Endothelial cell of umbilical vein (primary cell): ENCODE measurements around the gene SLC41A3. TPM values are rescaled to one million over a fixed set of nuclear protein-coding genes. Genes with fewer than 3 reads are reported as not detected.

Experiments used
- BruUV-seq: library from RNA; stranded (reverse); fragments of 400-500 nt; replicated peaks from 2 replicates; lab custom pipeline; 2021; lab: Mats Ljungman, UMichigan
- CTCF ChIA-PET: fragments of 300-600, 350-600 bp; sonication (Branson Sonifier 250); formaldehyde crosslinking; loops from one replicate; lab custom pipeline; 2021; ENCODE audit warnings: antibody characterized with exemption, inconsistent platforms; lab: Charles Lee
- POLR2A ChIA-PET: fragments of 300-600, 350-600 bp; sonication (Branson Sonifier 250); formaldehyde crosslinking; loops from one replicate; lab custom pipeline; 2021; ENCODE audit warnings: antibody characterized with exemption, inconsistent platforms; lab: Charles Lee
- DNase-seq: peaks from one replicate; pipeline ENCODE4 v3.0.0-alpha.2; 2011; ENCODE audit warnings: low read depth, low spot score
- FAIRE-seq: peaks from 2 replicates; lab custom pipeline; 2011; peaks lifted over from hg19 to GRCh38; lab: Jason Lieb, UNC
- H2AFZ ChIP-seq: 2 replicates; pipeline ENCODE4 v1.6.0; 2012; ENCODE audit warnings: low read depth, low read length, control low read depth, inconsistent platforms
- H3K27ac ChIP-seq: 2 replicates; pipeline ENCODE4 v1.5.1; 2011; ENCODE audit warnings: low read depth, mild to moderate bottlenecking, control low read depth, low read length, moderate library complexity; ENCODE audit not compliant: insufficient read depth
- H3K27me3 ChIP-seq, 2 experiments: 2 replicates each; pipeline versions ENCODE4 v1.6.0 to v1.6.1; 2011; ENCODE audit warnings: low read length in 2 of 2, mixed read lengths in 1 of 2; ENCODE audit not compliant: control insufficient read depth in 2 of 2, insufficient read depth in 2 of 2
- H3K36me3 ChIP-seq, 2 experiments: 2 replicates in 1 of 2; 3 replicates in 1 of 2; pipeline ENCODE4 v1.5.1; 2011; ENCODE audit warnings: low read length in 2 of 2, mild to moderate bottlenecking in 1 of 2, moderate library complexity in 1 of 2; ENCODE audit not compliant: control insufficient read depth in 2 of 2, insufficient read depth in 2 of 2; ENCODE audit errors: extremely low read depth in 1 of 2
- H3K4me1 ChIP-seq: 3 replicates; pipeline ENCODE4 v1.5.1; 2011; ENCODE audit warnings: mild to moderate bottlenecking, low read length; ENCODE audit not compliant: control insufficient read depth, insufficient read depth; ENCODE audit errors: extremely low read depth
- H3K4me2 ChIP-seq: 2 replicates; pipeline ENCODE4 v1.6.1; 2011; ENCODE audit warnings: low read length, control low read depth, mixed read lengths; ENCODE audit not compliant: insufficient read depth
- H3K4me3 ChIP-seq, 3 experiments: fragments of 200-600 bp in 1 of 3; sonication (generic), shearing (Covaris generic) in 1 of 3; replicated peaks in 1 of 3; 2 replicates each; pipeline ENCODE4 v1.5.1; 2011 to 2016; ENCODE audit warnings: control low read depth in 3 of 3, low read length in 3 of 3, mild to moderate bottlenecking in 2 of 3, inconsistent platforms in 1 of 3, low read depth in 1 of 3, moderate library complexity in 1 of 3; ENCODE audit not compliant: insufficient read depth in 1 of 3
- H3K79me2 ChIP-seq: 2 replicates; pipeline ENCODE4 v1.6.0; 2012; ENCODE audit warnings: low read length, inconsistent platforms; ENCODE audit not compliant: control insufficient read depth, insufficient read depth
- H3K9ac ChIP-seq: replicated peaks from 2 replicates; pipeline ENCODE3; 2011; ENCODE audit warnings: low read length, control low read depth; ENCODE audit not compliant: insufficient read depth; ENCODE audit errors: extremely low read depth
- H3K9me1 ChIP-seq: replicated peaks from 3 replicates; pipeline ENCODE4 v1.6.0; 2011; ENCODE audit warnings: mild to moderate bottlenecking, low read length; ENCODE audit not compliant: control insufficient read depth, insufficient read depth; ENCODE audit errors: extremely low read depth
- H3K9me3 ChIP-seq: replicated peaks from 2 replicates; pipeline ENCODE4 v1.5.1; 2012; ENCODE audit warnings: low read length, inconsistent platforms; ENCODE audit not compliant: control insufficient read depth, insufficient read depth
- H4K20me1 ChIP-seq: replicated peaks from 2 replicates; pipeline ENCODE3; 2011; ENCODE audit warnings: mild to moderate bottlenecking, low read length; ENCODE audit not compliant: control insufficient read depth, insufficient read depth; ENCODE audit errors: extremely low read depth
- EZH2 ChIP-seq: IDR thresholded peaks from 2 replicates; pipeline ENCODE4 v1.6.1; 2012; ENCODE audit warnings: borderline replicate concordance, low read depth, mild to moderate bottlenecking, moderate library complexity, low read length, inconsistent platforms; ENCODE audit not compliant: severe bottlenecking
- FOS ChIP-seq: IDR thresholded peaks from 2 replicates; pipeline ENCODE4 v1.6.1; 2011; ENCODE audit warnings: mild to moderate bottlenecking, low read length, moderate library complexity, borderline replicate concordance; ENCODE audit not compliant: insufficient read depth
- GATA2 ChIP-seq: IDR thresholded peaks from 2 replicates; pipeline ENCODE4 v1.7.0; 2011; ENCODE audit warnings: low read depth, mild to moderate bottlenecking, moderate library complexity, mixed read lengths, low read length; ENCODE audit not compliant: insufficient read length, insufficient read depth
- JUN ChIP-seq: IDR thresholded peaks from 2 replicates; pipeline ENCODE4 v1.6.1; 2011; ENCODE audit warnings: borderline replicate concordance, low read depth; ENCODE audit not compliant: insufficient read length, insufficient read depth
- MYC ChIP-seq: IDR thresholded peaks from one replicate; pipeline ENCODE4 v1.6.1; 2011; ENCODE audit warnings: mild to moderate bottlenecking, low read depth, low read length
- POLR2A ChIP-seq: IDR thresholded peaks from 2 replicates; pipeline ENCODE4 v1.6.1; 2012; ENCODE audit warnings: low read depth, mild to moderate bottlenecking, control low read depth, low read length
- dilution Hi-C: fragments of 300-500 bp; cut with MboI; formaldehyde crosslinking; loops from one replicate; pipeline ENCODE4 v1.15.0; 2019; ENCODE audit warnings: low sequenced_read_pairs; ENCODE audit not compliant: extremely low pct_ligation_motif_present
- intact Hi-C: fragments of 100-400 bp; cut with micrococcal nuclease; formaldehyde crosslinking; loops from one replicate; pipeline ENCODE4 v1.10.0; 2022
- polyA plus RNA-seq, 4 experiments: library from polyadenylated mRNA; depleted of rRNA in 3 of 4; stranded (reverse) in 3 of 4; unstranded in 1 of 4; fragments of >200 nt; gene quantifications; 2 replicates each; pipeline versions ENCODE4 v1.2.1 to v1.2.3, GENCODE V29; 2011 to 2012; ENCODE audit warnings: missing spikeins in 1 of 4
- total RNA-seq: library from RNA; stranded (reverse); gene quantifications from 2 replicates; pipeline ENCODE4 v1.2.3, GENCODE V29; 2021
- TF ChIP-seq, protein P1 (sequence below), 2 donors: IDR thresholded peaks; 1 replicate in 1 of 2; 2 replicates in 1 of 2; pipeline ENCODE4 v1.5.1; 2011; ENCODE audit warnings: low read length in 2 of 2, mild to moderate bottlenecking in 2 of 2, moderate library complexity in 2 of 2, control low read depth in 1 of 2, inconsistent platforms in 1 of 2, low read depth in 1 of 2; ENCODE audit not compliant: insufficient read depth in 1 of 2; ENCODE audit errors: extremely low read depth in 1 of 2

Gene SLC41A3
- total and polyA plus RNA-seq, 2 donors (not counting 3 experiments of a cell fraction or from before 2014, with no cell fraction given), result 52.5 to 118 TPM

DNA sequence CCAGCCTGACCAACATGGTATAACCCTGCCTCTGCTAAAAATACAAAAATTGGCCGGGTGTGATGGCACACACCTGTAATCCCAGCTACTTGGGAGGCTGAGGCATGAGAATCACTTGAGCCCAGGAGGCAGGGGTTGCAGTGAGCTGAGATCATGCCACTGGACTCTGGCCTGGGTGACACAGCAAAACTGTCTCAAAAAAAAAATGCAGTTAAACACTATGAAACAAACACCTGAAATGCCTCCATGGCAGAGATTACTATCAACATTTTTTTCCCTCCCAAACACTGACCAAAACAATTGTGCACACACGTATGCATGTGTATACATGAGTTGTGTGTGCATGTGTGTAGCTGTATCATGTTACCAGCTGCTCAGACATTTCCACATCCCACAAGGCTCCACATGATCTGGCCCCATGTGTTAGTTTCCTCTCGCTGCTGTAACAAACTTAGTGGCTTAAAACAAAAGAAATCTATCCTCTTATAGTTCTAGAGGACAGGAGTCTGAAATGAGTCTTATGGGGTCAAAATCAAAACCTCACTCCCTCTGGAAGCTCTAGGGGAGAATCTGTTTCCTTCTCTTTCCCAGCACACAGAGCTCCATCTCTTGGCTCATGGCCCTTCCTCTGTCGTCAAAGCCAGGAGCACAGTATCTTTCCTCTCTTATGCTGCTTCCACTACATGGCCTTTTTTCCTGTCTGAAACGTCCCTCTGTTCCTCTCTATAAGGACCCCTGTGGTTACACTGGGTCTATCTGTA lies 34.5 kb downstream of the SLC41A3 start:
- no peaks in the 10 kb centered on the region for H4K20me1 ChIP-seq
- H3K4me1 ChIP-seq, result no peaks in the 10 kb centered on the region
- POLR2A ChIA-PET, result no interaction called here
- no peak overlapping the region for H3K27ac ChIP-seq
- H3K4me2 ChIP-seq, result no peak overlapping the region
- H2AFZ ChIP-seq, result no peak overlapping the region
- dilution Hi-C loops, result no loop called here
- H3K79me2 ChIP-seq, result no peaks in the 10 kb centered on the region
- H3K9ac ChIP-seq, result no peak overlapping the region
- DNase-seq, result no peak
- FAIRE-seq, result no peak
- no TSS peak for BruUV-seq
- H3K4me3 ChIP-seq, result no peak overlapping the region
- H3K9me3 ChIP-seq, result no peaks in the 10 kb centered on the region
- TF ChIP-seq POLR2A, result no peak
- no peak for TF ChIP-seq JUN
- no peak for TF ChIP-seq FOS
- TF ChIP-seq MYC, result no peak
- TF ChIP-seq, protein P1, sequence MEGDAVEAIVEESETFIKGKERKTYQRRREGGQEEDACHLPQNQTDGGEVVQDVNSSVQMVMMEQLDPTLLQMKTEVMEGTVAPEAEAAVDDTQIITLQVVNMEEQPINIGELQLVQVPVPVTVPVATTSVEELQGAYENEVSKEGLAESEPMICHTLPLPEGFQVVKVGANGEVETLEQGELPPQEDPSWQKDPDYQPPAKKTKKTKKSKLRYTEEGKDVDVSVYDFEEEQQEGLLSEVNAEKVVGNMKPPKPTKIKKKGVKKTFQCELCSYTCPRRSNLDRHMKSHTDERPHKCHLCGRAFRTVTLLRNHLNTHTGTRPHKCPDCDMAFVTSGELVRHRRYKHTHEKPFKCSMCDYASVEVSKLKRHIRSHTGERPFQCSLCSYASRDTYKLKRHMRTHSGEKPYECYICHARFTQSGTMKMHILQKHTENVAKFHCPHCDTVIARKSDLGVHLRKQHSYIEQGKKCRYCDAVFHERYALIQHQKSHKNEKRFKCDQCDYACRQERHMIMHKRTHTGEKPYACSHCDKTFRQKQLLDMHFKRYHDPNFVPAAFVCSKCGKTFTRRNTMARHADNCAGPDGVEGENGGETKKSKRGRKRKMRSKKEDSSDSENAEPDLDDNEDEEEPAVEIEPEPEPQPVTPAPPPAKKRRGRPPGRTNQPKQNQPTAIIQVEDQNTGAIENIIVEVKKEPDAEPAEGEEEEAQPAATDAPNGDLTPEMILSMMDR (IDR thresholded peaks at IDR 0.05; ENCODE audit: extremely low read depth in 1 of 2, insufficient read depth in 1 of 2, low read depth in 1 of 2, low read length in 2 of 2), result no peak
- TF ChIP-seq GATA2, result no peak
- no peak for TF ChIP-seq EZH2
- peaks cover 0 to 2% of the 10 kb centered on the region in 2 experiments for H3K36me3 ChIP-seq
- no peaks in the 10 kb centered on the region for H3K9me1 ChIP-seq
- CTCF ChIA-PET, result no interaction called here
- no peaks in the 10 kb centered on the region for H3K27me3 ChIP-seq
- intact Hi-C loops, result no loop called here
